Ovary (tissue), 9 donors: ENCODE measurements around the gene POM121. TPM values are rescaled to one million over a fixed set of nuclear protein-coding genes. Genes with fewer than 3 reads are reported as not detected.
A peak's percentile ranks its signal among the peaks of the same experiment; 100 is the strongest.
"Not testable (repeated sequence)": the region's sequence is repeated elsewhere in the genome, so short reads cannot be mapped to it uniquely, and the experiment has no call there.

ENCODE experiments used
- DNase-seq, 5 donors: peaks; one replicate each; pipeline ENCODE4 v3.0.0-alpha.2; 2019 to 2020
- H3K27ac ChIP-seq, 2 donors: fragments of 200-600 bp; one replicate each; pipeline versions ENCODE4 v1.5.1 to v1.8.0; 2019 to 2022
- H3K27me3 ChIP-seq: fragments of 200-600 bp; one replicate; pipeline ENCODE4 v1.8.0; 2022
- H3K36me3 ChIP-seq: fragments of 200-600 bp; sonication (generic); one replicate; pipeline ENCODE4 v1.5.1; 2019
- H3K4me1 ChIP-seq: one replicate; pipeline ENCODE4 v1.8.1; 2013; ENCODE audit warnings: mild to moderate bottlenecking, moderate library complexity; ENCODE audit not compliant: insufficient read depth
- H3K4me3 ChIP-seq: fragments of 200-600 bp; sonication (generic); one replicate; pipeline ENCODE4 v1.5.1; 2017
- H3K9me3 ChIP-seq, 2 donors: fragments of 200-600 bp in 1 of 2; sonication (generic) in 1 of 2; one replicate each; pipeline versions ENCODE4 v1.5.1 to v1.8.1; 2013 to 2019; ENCODE audit warnings: mild to moderate bottlenecking in 1 of 2, moderate library complexity in 1 of 2
- WGBS, 3 donors: extraction: QIAGEN DNeasy Blood & Tissue Kit in 1 of 3; methylation state at CpG; one replicate each; pipeline versions ENCODE4 v1.1.5 to v1.1.7; 2013 to 2017; 5-methylcytosine and 5-hydroxymethylcytosine counted together
- intact Hi-C, 4 donors: fragments of 100-400 bp; cut with DNase I; formaldehyde crosslinking; loops; one replicate each; pipeline versions ENCODE4 v1.11.0 to v1.15.1; 2022 to 2023
- polyA plus RNA-seq, 2 donors: library from polyadenylated mRNA; stranded (reverse); fragments of 200-250 nt in 1 of 2; fragments of 350-450 nt in 1 of 2; fragmentation: Illumina TruSeq in 1 of 2; extraction: RNeasy Lipid Tissue Mini Kit (QIAGEN cat#74804) in 1 of 2; gene quantifications; one replicate each; pipeline ENCODE4 v1.2.3, GENCODE V29; 2013 to 2014
- total RNA-seq, 7 donors: library from RNA; depleted of rRNA in 2 of 7; stranded (reverse); fragments of >200 nt in 2 of 7; fragmentation: NEBNext Ultra II Directional in 3 of 7; extraction: Animal tissue kit (Norgen Biotek cat#: 25700) in 3 of 7; gene quantifications; one replicate each; pipeline versions ENCODE4 v1.1.0 to v1.2.4, GENCODE V29; 2016 to 2023
- donor health status: DM: no; HTN: no; CAD: no; lungs with moderate emphysema.
- donor health status: DM: no; HTN: no; CAD: no.
- donor health status: Bipolar disorder and iron deficiency.
- donor health status: DM: yes; HTN: yes; CAD: no.
- donor health status: DM: no; HTN: no; CAD: no.
- donor health status: DM: yes; HTN: yes; CAD: no.

The POM121 gene
- total and polyA plus RNA-seq, 9 donors, result 10.3 to 41.4 (median 34.4) TPM

GRCh38 chr7:72960626-72961345 lies 35.9 kb downstream of the POM121 start:
- H3K27me3 ChIP-seq, H3K4me1 ChIP-seq, H3K4me3 ChIP-seq, H3K36me3 ChIP-seq, intact Hi-C loops, H3K9me3 ChIP-seq, H3K27ac ChIP-seq, DNase-seq: not testable (repeated sequence)
- no CpG with 5 or more reads among the region's 20 CpGs for WGBS, 3 donors

GRCh38 chr7:72961346-72961650 lies 36.4 kb downstream of the POM121 start:
- H3K9me3 ChIP-seq, DNase-seq, H3K36me3 ChIP-seq, H3K27me3 ChIP-seq, H3K4me3 ChIP-seq, intact Hi-C loops, H3K27ac ChIP-seq, H3K4me1 ChIP-seq: not testable (repeated sequence)
- WGBS, 3 donors, result no CpG with 5 or more reads among the region's 9 CpGs

GRCh38 chr7:72963056-72963455 lies 38.2 kb downstream of the POM121 start:
- H3K9me3 ChIP-seq, intact Hi-C loops, H3K36me3 ChIP-seq, H3K4me3 ChIP-seq, H3K4me1 ChIP-seq, H3K27me3 ChIP-seq, H3K27ac ChIP-seq: not testable (repeated sequence)
- peak in 1 of 5 donors; percentile 4 for DNase-seq
- WGBS, 3 donors, result 67 to 76% methylated on average over 4 of the region's 8 CpGs; no CpG with 5 or more reads in 1 of the 3 donors

GRCh38 chr7:72965186-72965975 lies 40.5 kb downstream of the POM121 start:
- H3K36me3 ChIP-seq, H3K4me3 ChIP-seq, H3K27ac ChIP-seq, H3K4me1 ChIP-seq, H3K9me3 ChIP-seq, DNase-seq, intact Hi-C loops, H3K27me3 ChIP-seq: not testable (repeated sequence)
- no CpG with 5 or more reads among the region's 31 CpGs for WGBS, 3 donors

GRCh38 chr7:72966892-72967291 lies 42.0 kb downstream of the POM121 start:
- H3K9me3 ChIP-seq, H3K27ac ChIP-seq, H3K27me3 ChIP-seq, H3K36me3 ChIP-seq, H3K4me1 ChIP-seq, intact Hi-C loops, H3K4me3 ChIP-seq: not testable (repeated sequence)
- 56 to 70% methylated on average over 2 of the region's 3 CpGs; no CpG with 5 or more reads in 1 of the 3 donors for WGBS, 3 donors
- DNase-seq, result peak in 3 of 5 donors; percentile 13 to 21 (median 19)

GRCh38 chr7:72968980-72969516 lies 44.2 kb downstream of the POM121 start, which contains the start of gene TRIM74:
TRIM74 (minus strand) TSS chr7:72969466; CDS start chr7:72966157, 3,309 bp downstream.
- peak in 2 of 5 donors; percentile 12 to 28 for DNase-seq
- intact Hi-C loops, H3K4me1 ChIP-seq, H3K36me3 ChIP-seq, H3K27me3 ChIP-seq, H3K4me3 ChIP-seq, H3K9me3 ChIP-seq, H3K27ac ChIP-seq: not testable (repeated sequence)
- 43 to 67% (median 52%) methylated on average over 11 to 16 of the region's 36 CpGs for WGBS, 3 donors

- H3K36me3 ChIP-seq, H3K4me1 ChIP-seq, H3K27ac ChIP-seq, H3K4me3 ChIP-seq, H3K27me3 ChIP-seq, H3K9me3 ChIP-seq, intact Hi-C loops: not testable (repeated sequence)
- DNase-seq, result peak in 1 of 5 donors; percentile 4
- WGBS, 3 donors, result 0 to 39% (median 19%) methylated on average over 4 to 18 of the region's 29 CpGs
Measured at GRCh38 chr7:72969688-72970087, 44.8 kb downstream of the POM121 start.

GRCh38 chr7:72971505-72971904 lies 46.6 kb downstream of the POM121 start:
- H3K9me3 ChIP-seq, intact Hi-C loops, H3K4me1 ChIP-seq, H3K27ac ChIP-seq, H3K4me3 ChIP-seq, H3K27me3 ChIP-seq, DNase-seq, H3K36me3 ChIP-seq: not testable (repeated sequence)
- WGBS, 3 donors, result no CpG with 5 or more reads among the region's 6 CpGs

- intact Hi-C loops, result not testable (repeated sequence)
Measured at GRCh38 chr7:72974781-72975180, 49.9 kb downstream of the POM121 start.

GRCh38 chr7:72975656-72976286 lies 50.9 kb downstream of the POM121 start:
- H3K36me3 ChIP-seq, intact Hi-C loops, H3K9me3 ChIP-seq, H3K27ac ChIP-seq, H3K27me3 ChIP-seq, H3K4me1 ChIP-seq, H3K4me3 ChIP-seq: not testable (repeated sequence)
- DNase-seq, result peak; percentile 11 to 37 (median 30)
- 68 to 79% (median 75%) methylated on average over 7 to 14 of the region's 55 CpGs for WGBS, 3 donors

More at GRCh38 chr7:72974781-72975180, 49.9 kb downstream of the POM121 start:
- not testable (repeated sequence) for H3K4me3 ChIP-seq, H3K27ac ChIP-seq, H3K36me3 ChIP-seq, H3K9me3 ChIP-seq, H3K27me3 ChIP-seq, H3K4me1 ChIP-seq
- 81 to 83% methylated on average over 3 to 4 of the region's 7 CpGs; no CpG with 5 or more reads in 1 of the 3 donors for WGBS, 3 donors
- peak in 1 of 5 donors; percentile 11 for DNase-seq

GRCh38 chr7:72976434-72976833 lies 51.5 kb downstream of the POM121 start:
- peak in 2 of 5 donors; percentile 11 to 19 for DNase-seq
- WGBS, 3 donors, result 81 to 87% methylated on average over 3 to 4 of the region's 12 CpGs; no CpG with 5 or more reads in 1 of the 3 donors
- H3K27ac ChIP-seq, intact Hi-C loops, H3K27me3 ChIP-seq, H3K4me3 ChIP-seq, H3K36me3 ChIP-seq, H3K4me1 ChIP-seq, H3K9me3 ChIP-seq: not testable (repeated sequence)
